T follicular helper cell (primary cell): Measurements from ENCODE around the gene SPATA16.
"Not testable (repeated sequence)": the region's sequence is repeated elsewhere in the genome, so short reads cannot be mapped to it uniquely, and the experiment has no call there.

ENCODE experiments used
- DNase-seq: peaks from one replicate; pipeline ENCODE4 v3.0.0-alpha.2; 2020; ENCODE audit warnings: low read depth

The SPATA16 gene

GRCh38 chr3:172939651-172940293 lies 201.3 kb downstream of the SPATA16 start:
- DNase-seq = no peak

GRCh38 chr3:172938788-172939187 lies 202.2 kb downstream of the SPATA16 start:
- DNase-seq = no peak

GRCh38 chr3:172931746-172932285 lies 209.2 kb downstream of the SPATA16 start:
- no peak for DNase-seq

- no peak for DNase-seq
These were observed 211.6 kb downstream of the SPATA16 start for GRCh38 chr3:172929451-172929850.

GRCh38 chr3:172924546-172924945 lies 216.5 kb downstream of the SPATA16 start:
- DNase-seq = no peak

GRCh38 chr3:172919297-172919683 lies 221.7 kb downstream of the SPATA16 start:
- no peak for DNase-seq

GRCh38 chr3:172918568-172919296 lies 222.3 kb downstream of the SPATA16 start:
- no peak for DNase-seq

GRCh38 chr3:172918165-172918564 lies 222.9 kb downstream of the SPATA16 start:
- DNase-seq = no peak

GRCh38 chr3:172915911-172916514 lies 225.0 kb downstream of the SPATA16 start:
- no peak for DNase-seq

- DNase-seq = no peak
These were observed 226.2 kb downstream of the SPATA16 start for GRCh38 chr3:172914854-172915253.

GRCh38 chr3:172913911-172914655 lies 227.0 kb downstream of the SPATA16 start:
- no peak for DNase-seq

GRCh38 chr3:172911142-172911541 lies 229.9 kb downstream of the SPATA16 start:
- DNase-seq = no peak

GRCh38 chr3:172908771-172909270 lies 232.2 kb downstream of the SPATA16 start:
- DNase-seq = no peak

GRCh38 chr3:172905451-172905850 lies 235.6 kb downstream of the SPATA16 start:
- no peak for DNase-seq

- DNase-seq = no peak
These were observed 236.2 kb downstream of the SPATA16 start for GRCh38 chr3:172904711-172905373.

- no peak for DNase-seq
These were observed 237.3 kb downstream of the SPATA16 start for GRCh38 chr3:172903642-172904320.

- DNase-seq = no peak
These were observed 248.9 kb downstream of the SPATA16 start for GRCh38 chr3:172892158-172892557.

- no peak for DNase-seq
These were observed 255.3 kb downstream of the SPATA16 start for GRCh38 chr3:172885704-172886103.

- DNase-seq = no peak
These were observed 258.5 kb downstream of the SPATA16 start for GRCh38 chr3:172882563-172882962.

GRCh38 chr3:172879381-172879780 lies 261.7 kb downstream of the SPATA16 start:
- DNase-seq = not testable (repeated sequence)

GRCh38 chr3:172877011-172877410 lies 264.0 kb downstream of the SPATA16 start:
- DNase-seq = no peak
